Activated gamma-delta T cell (primary cell): ENCODE results near the gene C12orf76.
"Not testable (repeated sequence)": the region's sequence is repeated elsewhere in the genome, so short reads cannot be mapped to it uniquely, and the experiment has no call there.

Experiments
- DNase-seq: peaks from one replicate; lab custom pipeline; 2025; lab: John Stamatoyannopoulos, UW

Gene C12orf76

DNA sequence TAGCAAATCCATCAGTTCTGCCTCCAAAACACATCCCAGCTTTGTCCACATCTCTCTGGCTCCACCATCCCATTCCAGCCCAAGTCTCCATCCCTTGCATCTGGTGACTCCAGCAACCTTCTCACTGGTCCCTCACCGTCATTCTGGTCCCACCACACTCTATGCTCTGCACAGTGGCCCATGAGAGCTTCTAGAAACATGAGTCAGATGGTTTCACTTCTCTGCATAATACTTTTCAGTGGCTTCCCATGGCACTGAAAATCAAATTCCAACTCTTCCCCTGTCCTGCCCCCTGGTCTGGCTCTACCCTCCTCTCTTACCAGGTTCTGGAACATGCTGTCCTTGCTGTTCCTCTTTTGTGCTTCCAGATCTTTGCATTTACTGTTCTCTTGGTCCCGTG lies 17.2 kb upstream of the C12orf76 start:
- no peak for DNase-seq

DNA sequence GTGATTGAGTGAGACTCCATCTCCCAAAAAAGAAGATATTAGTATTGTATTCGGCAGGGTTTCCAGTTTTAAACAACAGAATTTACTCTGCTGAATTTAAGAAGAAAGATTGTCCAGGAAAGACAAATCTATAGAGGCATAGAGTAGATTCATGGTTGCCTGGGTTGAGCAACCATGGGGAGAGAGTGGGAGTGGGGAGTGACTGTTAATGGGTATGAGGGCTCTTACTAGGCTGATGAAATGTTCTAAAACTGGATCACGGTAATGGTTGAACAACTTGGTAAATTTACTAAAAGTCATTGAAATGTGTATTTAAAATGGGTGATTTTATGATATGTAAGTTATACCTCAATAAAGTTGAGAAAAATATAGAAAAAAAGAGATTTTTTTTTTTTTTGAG lies 13.9 kb upstream of the C12orf76 start:
- DNase-seq = no peak

DNA sequence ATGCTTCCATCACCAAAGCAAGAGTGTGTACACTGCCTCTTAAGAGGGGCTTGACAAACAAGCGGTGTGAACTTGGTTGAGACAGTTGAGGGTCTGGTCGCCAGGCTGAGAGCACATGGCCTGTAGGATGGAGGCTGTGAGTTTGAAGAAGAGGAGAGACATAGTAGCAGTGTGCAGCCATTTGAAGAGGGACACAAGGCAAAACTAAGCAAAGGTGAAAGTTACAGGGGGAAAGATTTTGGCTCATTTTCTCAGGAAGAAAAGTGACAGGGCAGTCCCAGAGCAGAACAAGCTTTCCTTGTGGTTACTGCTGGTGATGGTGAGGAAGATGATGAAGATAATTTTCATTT lies 11.3 kb upstream of the C12orf76 start:
- DNase-seq = no peak

DNA sequence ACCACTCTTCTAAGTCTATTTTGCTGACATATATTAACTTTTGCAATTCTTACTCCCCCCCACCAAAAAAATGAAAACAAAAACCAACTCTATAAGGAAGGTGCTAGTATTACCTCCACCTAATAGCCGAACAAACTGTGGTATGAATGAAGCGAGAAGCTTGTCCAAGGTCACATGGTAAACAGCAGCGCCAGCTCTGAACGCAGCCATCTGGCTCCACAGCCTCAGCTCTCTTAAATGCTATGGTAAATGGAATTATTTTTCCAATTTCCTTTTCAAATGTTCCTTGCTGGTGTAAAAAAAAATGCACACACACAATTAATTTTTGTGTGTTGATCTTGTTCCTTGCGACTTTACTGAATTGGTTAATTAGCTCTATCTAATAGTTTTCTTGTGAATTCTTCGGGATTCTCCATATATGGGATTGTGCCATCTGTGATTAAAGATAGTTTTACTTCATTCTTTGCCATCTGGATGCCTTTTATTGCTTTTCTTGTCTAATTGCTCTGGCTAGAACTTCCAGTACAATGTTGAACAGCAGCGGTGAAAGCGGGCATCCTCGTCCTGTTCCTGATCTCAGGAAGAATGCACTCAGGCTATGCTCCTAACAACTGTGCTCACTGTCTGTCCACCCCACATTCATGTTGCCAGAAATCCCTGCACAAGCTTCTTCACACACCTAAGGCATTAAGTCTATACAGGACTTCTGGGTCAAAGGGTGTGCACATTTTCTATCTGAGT lies 10.7 kb upstream of the C12orf76 start:
- no peak for DNase-seq

DNA sequence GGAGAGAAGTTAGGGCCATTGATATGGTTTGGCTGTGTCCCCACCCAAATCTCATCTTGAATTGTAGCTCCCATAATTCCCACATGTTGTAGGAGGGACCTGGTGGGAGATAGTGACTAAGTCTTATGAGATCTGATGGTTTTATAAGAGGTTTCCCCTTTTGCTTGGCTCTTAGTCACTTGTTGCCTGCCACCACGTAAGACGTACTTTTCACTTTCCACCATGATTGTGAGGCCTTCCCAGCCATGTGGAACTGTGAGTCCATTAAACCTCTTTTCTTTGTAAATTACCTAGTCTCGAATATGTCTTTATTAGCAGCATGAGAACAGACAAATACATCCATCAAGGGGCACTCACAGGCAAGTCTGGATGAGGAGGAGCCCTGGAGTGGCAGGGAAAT lies 8.3 kb upstream of the C12orf76 start:
- DNase-seq = not testable (repeated sequence)

GRCh38 chr12:110055375-110056352 lies 7.3 kb upstream of the C12orf76 start:
- not testable (repeated sequence) for DNase-seq

DNA sequence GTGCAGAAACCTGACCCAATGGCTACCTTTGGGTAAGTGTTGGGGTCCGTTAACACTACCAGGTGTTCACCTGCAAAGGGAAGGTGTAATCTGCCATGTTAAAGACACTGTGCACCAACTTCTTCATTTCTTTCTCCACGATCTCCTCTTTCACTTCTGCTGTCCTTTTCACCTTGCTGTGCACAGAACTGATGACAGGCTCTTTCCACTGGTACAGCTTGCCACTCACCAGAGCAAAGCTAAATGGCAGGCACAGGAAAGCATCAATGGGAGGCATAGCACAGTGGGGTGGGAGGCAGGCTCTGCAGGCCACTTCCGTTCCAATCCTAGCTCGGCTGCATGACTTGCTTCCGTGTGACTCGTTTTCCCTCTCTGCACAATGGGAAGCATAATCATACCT lies 2.6 kb upstream of the C12orf76 start:
- DNase-seq = no peak

- not testable (repeated sequence) for DNase-seq
Measured at GRCh38 chr12:110049666-110050065, 1.3 kb upstream of the C12orf76 start.

- not testable (repeated sequence) for DNase-seq
Measured at GRCh38 chr12:110049034-110049433, 712 bp upstream of the C12orf76 start.

DNA sequence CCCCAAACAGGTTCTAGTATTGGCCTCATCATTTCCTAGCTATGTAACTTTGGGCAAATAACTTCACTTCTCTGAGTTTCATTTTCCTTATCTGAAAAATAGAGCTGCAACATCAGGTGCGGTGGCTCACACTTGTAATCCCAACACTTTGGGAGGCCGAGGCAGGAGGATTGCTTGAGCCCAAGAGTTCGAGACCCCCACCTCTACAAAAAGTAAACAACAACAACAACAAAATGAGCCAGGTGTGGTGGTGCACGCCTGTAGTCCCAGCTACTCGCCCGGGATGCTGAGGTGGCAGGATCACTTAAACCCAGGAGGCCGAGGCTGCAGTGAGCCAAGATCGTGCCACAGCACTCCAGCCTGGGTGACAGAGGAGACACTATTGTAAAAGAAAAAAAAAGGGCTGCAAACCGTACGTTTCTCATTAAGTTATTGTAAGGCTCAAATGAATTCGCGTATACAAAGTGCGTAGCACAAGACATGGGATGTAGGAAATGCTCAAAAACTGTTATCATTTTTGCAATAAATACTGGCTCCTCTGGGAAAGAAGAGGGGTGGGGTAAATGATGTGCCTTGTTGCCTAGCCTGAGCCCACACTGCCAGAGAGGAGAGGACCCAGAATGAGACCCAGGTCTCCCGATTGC lies 903 bp downstream of the C12orf76 start:
- no peak for DNase-seq

GRCh38 chr12:110046451-110047187 lies 1.7 kb downstream of the C12orf76 start:
- no peak for DNase-seq

DNA sequence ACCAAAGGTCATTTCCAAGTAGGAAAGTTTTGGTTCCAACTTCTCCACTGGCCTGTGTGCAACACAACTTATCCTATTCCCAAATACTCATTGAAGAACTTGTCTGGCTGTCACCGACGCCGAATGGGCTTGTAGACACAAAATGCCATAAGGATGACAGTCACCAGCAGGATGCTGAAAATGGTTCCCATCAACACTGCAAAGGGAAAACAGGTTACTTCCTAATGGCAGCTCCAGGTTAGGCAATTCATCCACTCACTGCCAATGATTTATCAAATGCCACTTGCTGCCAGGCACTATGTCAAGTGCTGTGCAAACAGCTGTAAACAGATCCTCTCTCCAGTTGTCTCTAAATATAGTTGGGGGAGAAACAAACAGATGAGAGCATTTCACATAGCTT lies 6.1 kb downstream of the C12orf76 start:
- no peak for DNase-seq

GRCh38 chr12:110039085-110039807 lies 9.1 kb downstream of the C12orf76 start:
- DNase-seq = no peak

DNA sequence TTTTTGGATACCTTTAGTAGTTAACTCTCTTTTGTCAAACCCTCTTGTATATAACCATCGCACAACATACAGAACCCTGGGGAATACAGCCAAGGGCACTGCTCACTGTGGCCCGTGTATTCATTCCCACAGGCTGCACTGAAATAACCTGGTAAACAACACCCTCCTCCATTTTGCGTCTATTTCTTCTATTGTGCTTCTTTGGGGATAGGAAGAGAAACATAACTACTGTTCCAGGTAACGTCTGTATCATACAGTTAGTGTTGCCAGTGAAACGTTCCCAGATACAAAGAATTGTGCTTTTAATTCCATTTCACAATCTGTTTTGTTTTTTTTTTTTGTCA lies 9.6 kb downstream of the C12orf76 start:
- no peak for DNase-seq

GRCh38 chr12:110037315-110037714 lies 11.0 kb downstream of the C12orf76 start:
- DNase-seq = no peak

DNA sequence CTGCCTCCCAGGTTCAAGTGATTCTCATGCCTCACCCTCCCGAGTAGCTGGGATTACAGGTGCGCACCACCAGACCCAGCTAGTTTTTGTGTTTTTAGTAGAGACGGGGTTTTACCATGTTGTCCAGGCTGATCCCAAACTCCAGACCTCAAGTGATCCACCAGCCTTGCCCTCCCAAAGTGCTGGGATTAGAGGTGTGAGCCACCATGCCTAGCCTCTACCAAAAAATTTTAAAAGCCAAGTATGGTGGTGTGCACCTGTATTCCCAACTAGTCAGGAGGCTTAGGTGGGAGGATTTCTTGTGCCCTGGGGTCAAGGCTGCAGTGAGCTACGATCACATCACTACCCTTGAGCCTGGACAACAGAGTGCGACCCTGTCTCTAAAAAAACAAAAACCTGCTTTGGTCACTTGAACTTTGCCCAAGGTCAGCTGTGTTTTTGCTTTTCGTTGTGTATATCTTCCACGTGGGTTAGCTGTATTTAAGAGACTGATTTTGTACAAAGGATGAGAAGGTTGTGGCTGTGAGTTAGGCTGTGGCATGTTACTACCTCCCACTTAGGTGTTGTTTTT lies 12.7 kb downstream of the C12orf76 start:
- DNase-seq = no peak

DNA sequence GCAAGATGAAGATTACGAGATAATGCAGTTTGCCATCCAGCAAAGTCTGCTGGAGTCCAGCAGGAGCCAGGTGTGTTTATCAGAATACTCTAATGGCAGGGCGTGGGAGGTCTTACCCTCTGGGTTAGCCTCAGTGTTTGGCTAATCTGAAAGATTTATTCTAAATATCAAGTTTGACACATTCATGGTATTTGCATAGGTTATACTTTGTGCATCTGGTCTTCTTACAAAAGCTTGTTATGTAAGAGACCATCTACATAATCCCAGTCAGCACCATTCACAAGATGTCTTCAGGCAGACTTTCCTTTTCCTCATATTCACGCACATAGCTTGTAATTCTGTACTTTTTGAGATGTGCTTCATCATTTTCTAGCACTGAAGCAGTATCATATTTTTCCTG lies 14.4 kb downstream of the C12orf76 start:
- DNase-seq = no peak

DNA sequence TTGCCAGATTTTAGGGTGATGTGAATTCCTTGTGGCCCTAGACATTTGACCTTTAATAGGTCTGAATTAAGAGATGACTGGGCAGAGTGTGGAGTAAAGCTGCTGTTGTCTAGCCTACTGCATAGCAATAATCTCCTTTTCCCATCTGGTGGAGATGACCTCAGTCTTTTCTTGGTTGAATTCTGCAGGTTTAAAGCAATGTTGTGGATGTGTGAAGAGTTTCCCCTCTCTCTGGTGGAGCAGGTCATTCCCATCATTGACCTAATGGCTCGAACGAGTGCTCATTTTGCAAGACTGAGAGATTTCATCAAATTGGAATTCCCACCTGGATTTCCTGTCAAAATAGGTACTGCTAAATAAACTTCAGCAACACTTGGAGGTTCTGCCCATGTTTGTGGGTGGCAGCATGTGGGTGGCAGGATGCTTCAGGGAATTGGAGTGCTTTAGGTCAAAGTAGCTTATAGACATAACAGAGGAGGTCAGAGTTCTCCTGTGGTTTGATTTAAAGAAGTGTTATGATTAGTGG lies 19.0 kb downstream of the C12orf76 start:
- DNase-seq = no peak

DNA sequence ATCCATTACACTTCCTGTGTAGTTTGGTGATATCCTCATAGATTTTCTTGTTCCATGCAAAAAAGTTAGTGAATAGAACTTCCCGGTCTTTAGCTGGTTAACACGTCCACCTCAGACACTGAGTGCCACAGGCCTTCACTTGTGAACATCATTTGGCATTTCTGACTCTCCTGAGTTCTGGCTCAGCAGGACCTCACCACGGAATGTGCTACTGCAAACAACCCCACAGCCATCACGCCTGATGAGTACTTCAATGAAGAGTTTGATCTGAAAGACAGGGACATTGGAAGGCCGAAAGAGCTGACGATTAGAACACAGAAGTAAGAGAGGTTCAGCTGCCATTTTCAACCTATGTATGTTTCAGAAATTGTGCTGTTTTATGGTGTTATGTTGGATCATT lies 20.0 kb downstream of the C12orf76 start:
- no peak for DNase-seq

GRCh38 chr12:110024051-110024450 lies 24.3 kb downstream of the C12orf76 start:
- DNase-seq = no peak
